ENCODE data around the gene NCOA7. TPM values are rescaled to one million over a fixed set of nuclear protein-coding genes. Genes with fewer than 3 reads are reported as not detected.
A peak's percentile ranks its signal among the peaks of the same experiment; 100 is the strongest.

Gene NCOA7
- total RNA-seq, 2 donors from 2014 or later = 11.4 to 15.2 TPM

- peak overlapping the region; percentile 24 for H3K4me3 ChIP-seq (ENCODE audit: low read length)
- no peak overlapping the region for H3K9ac ChIP-seq (ENCODE audit: extremely low read depth, low read length, poor library complexity, severe bottlenecking)
- H3K36me3 ChIP-seq (ENCODE audit: control insufficient read depth, insufficient read depth, low read length) = no peaks in the 10 kb centered on the region
- Mint-ChIP-seq H3K9me3 (peaks cover 2% of the 10 kb centered on the region), H3K4me3 (no peak overlapping the region), H3K4me1 (peaks cover 28% of the 10 kb centered on the region), H3K36me3 (ENCODE audit: low read depth) (peaks cover 2% of the 10 kb centered on the region), H3K27me3 (ENCODE audit: insufficient read depth) (no peaks in the 10 kb centered on the region), H3K27ac (no peak overlapping the region)
- no peaks in the 10 kb centered on the region for H3K27me3 ChIP-seq (ENCODE audit: control insufficient read depth, insufficient read depth, low read length, poor library complexity, severe bottlenecking)
- H3K27ac ChIP-seq (ENCODE audit: low read depth, low read length) = no peak overlapping the region
- H3K4me1 ChIP-seq (ENCODE audit: control insufficient read depth, insufficient read depth, low read length) = peaks cover 19% of the 10 kb centered on the region
- no peak for DNase-seq
- peaks cover 5% of the 10 kb centered on the region for H3K9me3 ChIP-seq (ENCODE audit: control insufficient read depth, low read length)
- TF ChIP-seq, protein P1, sequence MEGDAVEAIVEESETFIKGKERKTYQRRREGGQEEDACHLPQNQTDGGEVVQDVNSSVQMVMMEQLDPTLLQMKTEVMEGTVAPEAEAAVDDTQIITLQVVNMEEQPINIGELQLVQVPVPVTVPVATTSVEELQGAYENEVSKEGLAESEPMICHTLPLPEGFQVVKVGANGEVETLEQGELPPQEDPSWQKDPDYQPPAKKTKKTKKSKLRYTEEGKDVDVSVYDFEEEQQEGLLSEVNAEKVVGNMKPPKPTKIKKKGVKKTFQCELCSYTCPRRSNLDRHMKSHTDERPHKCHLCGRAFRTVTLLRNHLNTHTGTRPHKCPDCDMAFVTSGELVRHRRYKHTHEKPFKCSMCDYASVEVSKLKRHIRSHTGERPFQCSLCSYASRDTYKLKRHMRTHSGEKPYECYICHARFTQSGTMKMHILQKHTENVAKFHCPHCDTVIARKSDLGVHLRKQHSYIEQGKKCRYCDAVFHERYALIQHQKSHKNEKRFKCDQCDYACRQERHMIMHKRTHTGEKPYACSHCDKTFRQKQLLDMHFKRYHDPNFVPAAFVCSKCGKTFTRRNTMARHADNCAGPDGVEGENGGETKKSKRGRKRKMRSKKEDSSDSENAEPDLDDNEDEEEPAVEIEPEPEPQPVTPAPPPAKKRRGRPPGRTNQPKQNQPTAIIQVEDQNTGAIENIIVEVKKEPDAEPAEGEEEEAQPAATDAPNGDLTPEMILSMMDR (conservative IDR thresholded peaks at IDR 0.05) = no peak
- WGBS, 2 experiments (ENCODE audit: insufficient coverage in 1 of 2, insufficient read length in 1 of 2) = 90 to 91% methylated on average over 2 to 3 of the region's 3 CpGs
Observed at GRCh38 chr6:125850361-125850760, 59.6 kb downstream of the NCOA7 start.

DNA sequence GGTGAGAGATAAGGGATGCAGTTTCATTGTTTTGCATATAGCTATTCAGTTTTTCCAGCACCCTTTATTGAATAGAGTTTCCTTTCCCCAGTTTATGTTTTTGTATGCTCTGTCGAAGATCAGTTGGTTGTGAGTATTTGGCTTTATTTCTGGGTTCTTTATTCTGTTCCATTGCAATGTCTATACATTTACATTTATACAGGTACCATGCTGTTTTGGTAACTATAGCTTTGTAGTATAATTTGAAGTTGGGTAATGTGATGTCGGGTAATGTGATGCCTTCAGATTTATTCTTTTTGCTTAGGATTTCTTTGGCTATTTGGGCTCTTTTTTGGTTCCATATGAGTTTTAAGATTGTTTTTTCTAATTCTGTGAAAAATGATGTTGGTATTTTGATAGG, 61.8 kb downstream of the NCOA7 start:
- no peak overlapping the region for H3K4me3 Mint-ChIP-seq
- no peak overlapping the region for H3K27ac Mint-ChIP-seq
- H3K4me1 Mint-ChIP-seq = peaks cover 18% of the 10 kb centered on the region
- Histone ChIP-seq H3K4me3 (ENCODE audit: low read length) (no peak overlapping the region), H3K4me1 (ENCODE audit: control insufficient read depth, insufficient read depth, low read length) (peaks cover 16% of the 10 kb centered on the region), H3K27me3 (ENCODE audit: control insufficient read depth, insufficient read depth, low read length, poor library complexity, severe bottlenecking) (no peaks in the 10 kb centered on the region), H3K36me3 (ENCODE audit: control insufficient read depth, insufficient read depth, low read length) (no peaks in the 10 kb centered on the region), H3K27ac (ENCODE audit: low read depth, low read length) (no peak overlapping the region), H3K9ac (ENCODE audit: extremely low read depth, low read length, poor library complexity, severe bottlenecking) (no peak overlapping the region), H3K9me3 (ENCODE audit: control insufficient read depth, low read length) (peaks cover 5% of the 10 kb centered on the region)
- 93 to 100% methylated on average over 1 of the region's 2 CpGs for WGBS, 2 experiments (ENCODE audit: insufficient coverage in 1 of 2, insufficient read length in 1 of 2)
- no peak for DNase-seq
- TF ChIP-seq, protein P1 (conservative IDR thresholded peaks at IDR 0.05) = no peak
- peaks cover 2% of the 10 kb centered on the region for H3K36me3 Mint-ChIP-seq (ENCODE audit: low read depth)
- peaks cover 2% of the 10 kb centered on the region for H3K9me3 Mint-ChIP-seq
- no peaks in the 10 kb centered on the region for H3K27me3 Mint-ChIP-seq (ENCODE audit: insufficient read depth)

DNA sequence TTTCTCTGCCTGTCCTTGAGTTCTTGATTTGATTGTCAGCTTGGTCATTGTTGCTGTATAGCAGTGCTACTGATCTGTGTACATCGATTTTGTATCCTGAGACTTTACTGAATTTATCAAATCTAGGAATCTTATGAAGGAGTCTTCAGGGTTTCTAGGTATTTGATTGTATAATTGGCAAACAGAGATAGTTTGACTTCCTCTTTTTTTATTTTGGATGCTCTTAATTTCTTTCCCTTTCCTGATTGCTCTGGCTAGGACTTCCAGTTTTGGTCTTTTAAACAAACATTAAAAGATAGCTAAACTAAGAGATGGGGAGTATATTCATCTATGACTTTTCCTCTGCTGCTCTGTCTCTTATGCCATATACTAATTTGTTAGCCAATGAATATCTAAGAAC, 62.4 kb downstream of the NCOA7 start:
- Mint-ChIP-seq H3K4me1 (peaks cover 18% of the 10 kb centered on the region), H3K4me3 (no peak overlapping the region), H3K9me3 (peaks cover 2% of the 10 kb centered on the region), H3K27ac (no peak overlapping the region), H3K36me3 (ENCODE audit: low read depth) (no peaks in the 10 kb centered on the region), H3K27me3 (ENCODE audit: insufficient read depth) (no peaks in the 10 kb centered on the region)
- no peak overlapping the region for H3K27ac ChIP-seq (ENCODE audit: low read depth, low read length)
- H3K9ac ChIP-seq (ENCODE audit: extremely low read depth, low read length, poor library complexity, severe bottlenecking) = no peak overlapping the region
- H3K4me3 ChIP-seq (ENCODE audit: low read length) = no peak overlapping the region
- no peak for DNase-seq
- WGBS, 2 experiments (ENCODE audit: insufficient coverage in 1 of 2, insufficient read length in 1 of 2) = 80 to 88% methylated on average over 1 of the region's 1 CpG
- H3K4me1 ChIP-seq (ENCODE audit: control insufficient read depth, insufficient read depth, low read length) = peaks cover 16% of the 10 kb centered on the region
- no peaks in the 10 kb centered on the region for H3K27me3 ChIP-seq (ENCODE audit: control insufficient read depth, insufficient read depth, low read length, poor library complexity, severe bottlenecking)
- TF ChIP-seq, protein P1 (conservative IDR thresholded peaks at IDR 0.05) = no peak
- no peaks in the 10 kb centered on the region for H3K36me3 ChIP-seq (ENCODE audit: control insufficient read depth, insufficient read depth, low read length)
- peaks cover 5% of the 10 kb centered on the region for H3K9me3 ChIP-seq (ENCODE audit: control insufficient read depth, low read length)
